H7 (cell line): ENCODE data around the gene NDUFB8. TPM values are rescaled to one million over a fixed set of nuclear protein-coding genes. Genes with fewer than 3 reads are reported as not detected.
A peak's percentile ranks its signal among the peaks of the same experiment; 100 is the strongest.
"Not testable (repeated sequence)": the region's sequence is repeated elsewhere in the genome, so short reads cannot be mapped to it uniquely, and the experiment has no call there.

Experiments used
- DNase-seq: peaks from one replicate; pipeline ENCODE4 v3.0.0; 2012
- H3K27me3 ChIP-seq: 2 replicates; pipeline ENCODE4 v1.6.0; 2011; ENCODE audit warnings: mild to moderate bottlenecking, low read length; ENCODE audit not compliant: control insufficient read depth, insufficient read depth
- H3K36me3 ChIP-seq: replicated peaks from 2 replicates; pipeline ENCODE4 v1.5.1; 2011; ENCODE audit warnings: low read length; ENCODE audit not compliant: control insufficient read depth, insufficient read depth
- H3K4me3 ChIP-seq: 2 replicates; pipeline ENCODE4 v1.5.1; 2011; ENCODE audit warnings: low read depth, mild to moderate bottlenecking, control low read depth, low read length, moderate library complexity; ENCODE audit not compliant: insufficient read depth
- total RNA-seq: library from RNA; depleted of rRNA; stranded (reverse); fragments of >200 nt; shearing (Covaris generic); gene quantifications from 2 replicates; pipeline ENCODE4 v1.2.3, GENCODE V29; 2014; rRNA removed

The NDUFB8 gene
- 206 and 222 TPM in 2 replicates for total RNA-seq

DNA sequence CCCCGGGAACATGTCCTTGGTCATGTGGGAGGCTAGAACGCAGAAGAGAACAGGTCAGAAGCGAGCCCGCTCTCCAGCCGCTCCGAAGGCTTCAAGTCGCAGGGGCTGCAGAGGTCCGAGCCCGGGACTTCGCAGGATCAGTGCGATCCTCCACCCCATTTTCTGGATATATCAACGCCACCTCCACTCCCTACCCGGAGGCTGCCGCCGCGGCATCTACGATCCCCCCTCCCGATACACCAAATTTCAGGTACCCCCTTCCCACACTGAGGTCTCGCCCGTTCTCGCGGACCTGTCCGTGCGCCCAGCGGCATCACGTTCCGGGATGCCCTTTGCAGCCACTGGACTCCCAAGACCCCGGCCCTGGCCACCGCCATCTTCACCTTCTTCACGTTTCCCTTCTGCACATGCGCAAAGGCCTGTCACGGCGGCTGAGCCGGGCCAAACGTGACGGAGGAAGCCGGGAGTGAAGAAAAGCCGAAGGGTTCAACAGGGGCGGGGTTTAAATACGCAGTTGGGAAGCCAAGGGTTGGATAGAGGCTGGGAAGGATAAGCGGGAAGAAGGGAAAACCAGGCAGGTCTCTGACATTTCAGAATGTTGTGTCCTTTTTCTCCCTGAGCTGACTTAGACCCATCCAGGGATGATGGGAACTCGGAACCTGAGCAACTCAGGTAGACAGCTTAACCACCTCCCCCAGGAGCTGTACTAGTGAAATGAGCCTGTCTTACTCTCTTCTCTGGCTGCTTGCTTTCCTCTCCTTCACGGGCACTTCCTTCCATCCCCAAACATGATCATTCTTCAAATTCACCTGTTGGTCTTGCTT, at the start of gene NDUFB8:
TSS of gene NDUFB8 (minus strand) at position 397 of the 824 bp plus-strand sequence. CDS start at position 377, 20 bp downstream.
- peaks cover 8% of the 10 kb centered on the region for H3K36me3 ChIP-seq
- peak within 1 kb of the TSS; percentile 93 for H3K4me3 ChIP-seq
- peak; percentile 86 for DNase-seq
- H3K27me3 ChIP-seq = no peaks in the 10 kb centered on the region

DNA sequence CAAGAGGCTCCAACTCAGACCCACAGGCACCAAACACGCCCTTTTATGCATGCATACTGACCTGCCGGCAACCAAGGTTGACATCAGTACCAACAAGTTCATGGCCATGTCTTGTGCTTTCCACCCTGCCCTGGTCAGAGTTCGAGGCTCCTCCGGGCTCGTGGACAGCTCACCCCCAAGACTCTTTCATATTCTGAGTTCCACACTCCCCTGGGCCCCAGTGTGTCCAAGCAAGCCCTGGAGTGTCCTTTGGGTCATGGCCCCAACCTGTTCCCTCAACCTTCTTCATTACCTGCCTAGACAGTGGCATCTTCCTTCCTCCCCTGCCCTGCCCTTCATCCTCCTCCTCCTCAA, 46.6 kb upstream of the NDUFB8 start:
- Histone ChIP-seq H3K36me3 (no peaks in the 10 kb centered on the region), H3K27me3 (no peaks in the 10 kb centered on the region), H3K4me3 (no peak overlapping the region)
- no peak for DNase-seq

DNA sequence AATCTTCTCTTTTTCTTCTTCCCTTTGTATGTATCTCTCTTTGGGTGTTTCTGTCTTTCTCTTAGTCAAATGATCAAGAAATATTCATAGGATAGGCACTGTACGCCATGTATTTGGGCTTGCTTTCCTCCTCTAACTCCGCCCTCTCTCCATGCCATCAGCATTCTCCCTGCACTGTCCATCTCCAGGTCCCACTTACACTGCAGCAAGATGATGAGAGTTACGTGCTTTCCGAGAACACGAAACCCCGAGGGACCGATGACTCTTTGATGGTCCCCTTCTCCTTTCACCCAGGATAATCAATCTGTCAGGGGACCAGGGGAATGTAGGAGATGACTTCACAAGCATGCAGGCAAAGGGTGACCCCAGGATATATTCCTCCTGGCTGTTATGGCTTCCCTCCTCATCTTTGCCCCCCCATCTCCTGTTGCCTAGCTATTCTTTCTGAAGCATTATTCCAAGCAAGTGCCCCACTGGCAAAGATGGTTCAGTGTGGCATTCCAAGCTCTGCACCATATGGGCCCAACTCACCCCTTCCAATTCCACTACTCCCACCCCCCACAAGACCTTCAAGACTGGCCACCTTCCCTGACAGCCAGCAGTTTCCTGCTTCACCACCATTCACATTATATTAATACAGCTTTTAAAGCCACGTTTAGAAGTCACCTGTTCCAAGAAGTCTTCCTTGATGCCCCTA, 46.1 kb upstream of the NDUFB8 start:
- DNase-seq = no peak
- H3K36me3 ChIP-seq = no peaks in the 10 kb centered on the region
- no peak overlapping the region for H3K4me3 ChIP-seq
- no peaks in the 10 kb centered on the region for H3K27me3 ChIP-seq

DNA sequence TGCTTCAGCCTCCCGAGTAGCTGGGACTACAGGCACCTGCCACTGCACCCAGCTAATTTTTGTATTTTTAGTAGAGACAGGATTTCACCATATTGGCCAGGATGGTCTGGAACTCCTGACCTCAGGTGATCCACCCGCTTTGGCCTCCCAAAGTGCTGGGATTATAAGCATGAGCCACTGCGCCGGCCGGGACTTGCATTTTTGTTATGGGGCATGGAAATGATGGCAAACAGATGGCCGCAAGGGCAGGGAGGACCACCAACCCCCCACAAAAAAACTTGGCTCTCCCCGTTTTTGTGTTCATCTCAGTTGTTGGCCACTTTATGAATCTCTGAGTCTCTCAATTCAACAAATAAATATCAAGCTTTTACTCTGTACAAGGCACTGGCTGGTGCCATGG, 45.5 kb upstream of the NDUFB8 start:
- H3K27me3 ChIP-seq, H3K36me3 ChIP-seq, H3K4me3 ChIP-seq, DNase-seq: not testable (repeated sequence)

DNA sequence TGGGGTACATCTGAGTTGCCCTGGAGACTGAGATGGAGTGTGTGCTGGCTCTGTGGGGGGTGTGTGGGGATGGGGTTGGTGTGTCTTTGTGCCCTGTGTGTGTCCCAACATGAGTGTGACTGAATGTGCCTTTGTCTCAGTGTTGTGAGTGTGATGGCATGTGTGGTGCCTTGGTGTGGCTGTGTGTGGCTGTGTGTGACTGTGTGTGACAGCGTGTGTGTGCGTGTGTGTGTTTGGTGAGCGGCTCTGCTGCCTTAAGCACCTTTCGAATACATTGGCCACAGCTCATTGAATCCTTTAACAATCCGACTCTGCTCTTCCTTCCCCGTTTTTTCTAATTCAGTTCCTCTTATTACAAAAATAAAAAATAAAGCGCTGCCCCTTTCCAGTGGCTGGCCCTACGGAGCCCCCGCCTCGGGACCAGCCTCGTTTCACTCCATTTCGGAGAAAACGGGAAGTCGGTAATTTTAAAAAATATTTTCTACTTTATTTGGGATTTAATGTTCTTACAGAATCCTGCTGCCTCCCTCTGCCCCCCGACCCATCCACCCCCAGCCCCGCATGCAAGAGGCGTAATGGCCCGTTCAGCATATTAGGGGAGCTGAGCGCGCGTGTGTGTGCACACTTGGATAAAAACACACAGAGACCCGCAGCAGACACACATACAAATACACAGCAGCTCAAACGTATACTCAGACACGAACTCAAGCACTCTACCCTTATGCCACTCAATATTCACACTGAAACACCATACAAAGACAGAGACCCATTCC, 41.6 kb upstream of the NDUFB8 start:
- DNase-seq = no peak

DNA sequence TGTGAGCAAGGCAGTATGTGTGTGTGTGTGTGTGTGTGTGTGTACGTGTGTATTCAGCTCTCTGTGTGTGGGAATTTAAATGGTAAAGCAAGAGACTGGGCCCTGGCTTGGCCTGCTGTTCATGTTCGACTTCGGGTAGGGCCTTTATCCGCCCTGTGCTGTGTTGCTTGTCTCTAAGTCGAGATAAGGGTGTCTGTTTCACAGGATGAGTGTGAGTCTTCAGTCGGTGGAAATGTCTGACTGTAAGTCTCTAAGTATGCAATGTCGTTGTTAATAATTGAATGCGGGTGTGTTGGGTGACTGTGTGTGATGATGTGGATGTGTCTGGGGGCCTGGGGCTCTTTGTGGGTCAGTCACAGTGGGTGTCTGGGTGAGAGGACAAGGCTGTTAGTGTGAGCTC, 40.8 kb upstream of the NDUFB8 start:
- Histone ChIP-seq H3K4me3 (no peak overlapping the region; the same call in 1 of the 2 replicates), H3K36me3 (no peaks in the 10 kb centered on the region), H3K27me3 (peaks cover 15% of the 10 kb centered on the region)
- DNase-seq = no peak

More for the DNA sequence above, 41.6 kb upstream of the NDUFB8 start:
- no peak overlapping the region for H3K4me3 ChIP-seq
- H3K36me3 ChIP-seq = no peaks in the 10 kb centered on the region
- peaks cover 11% of the 10 kb centered on the region for H3K27me3 ChIP-seq

DNA sequence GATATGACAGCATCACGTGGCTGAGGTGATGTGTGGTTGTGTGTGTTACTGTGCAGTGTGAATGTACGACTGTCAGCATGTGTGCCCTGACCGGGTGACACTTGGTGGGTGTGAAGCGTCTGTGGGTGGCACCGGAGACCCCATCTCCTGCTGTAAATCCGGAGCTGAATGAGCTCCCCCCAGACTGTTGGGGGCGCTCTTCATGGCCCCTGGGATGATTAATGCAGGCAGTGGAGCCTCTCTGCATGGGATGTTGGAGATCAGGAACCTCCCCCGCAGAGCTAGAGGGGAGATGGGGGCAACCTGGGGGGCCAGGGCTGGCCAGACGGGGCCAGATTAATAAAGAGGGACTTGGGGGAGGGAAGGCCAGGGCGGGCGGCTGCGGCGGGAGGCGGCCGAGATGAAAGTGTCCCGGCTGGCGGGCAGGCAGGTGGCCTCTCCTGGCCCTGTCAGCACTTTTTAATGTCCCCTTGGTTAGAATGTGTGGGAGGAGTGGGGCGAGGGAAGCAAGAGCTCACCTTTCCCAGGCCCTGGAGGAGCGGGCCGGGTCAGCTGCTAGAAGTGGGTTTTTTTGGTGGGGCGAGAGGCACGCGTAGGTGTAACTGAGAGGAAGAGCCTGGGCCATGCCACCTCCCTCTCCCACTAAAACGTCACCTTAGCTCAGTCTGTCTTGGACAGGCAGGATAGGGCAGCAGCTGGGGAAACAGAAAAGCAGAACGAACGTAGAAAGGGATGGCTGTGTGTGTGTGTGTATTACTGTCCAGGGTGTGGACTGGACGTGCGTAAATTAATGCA, 40.2 kb upstream of the NDUFB8 start:
- H3K4me3 ChIP-seq = peak overlapping the region; percentile 42; the same call in 1 of the 2 replicates
- H3K27me3 ChIP-seq = peaks cover 16% of the 10 kb centered on the region
- no peaks in the 10 kb centered on the region for H3K36me3 ChIP-seq
- DNase-seq = peak; percentile 89

DNA sequence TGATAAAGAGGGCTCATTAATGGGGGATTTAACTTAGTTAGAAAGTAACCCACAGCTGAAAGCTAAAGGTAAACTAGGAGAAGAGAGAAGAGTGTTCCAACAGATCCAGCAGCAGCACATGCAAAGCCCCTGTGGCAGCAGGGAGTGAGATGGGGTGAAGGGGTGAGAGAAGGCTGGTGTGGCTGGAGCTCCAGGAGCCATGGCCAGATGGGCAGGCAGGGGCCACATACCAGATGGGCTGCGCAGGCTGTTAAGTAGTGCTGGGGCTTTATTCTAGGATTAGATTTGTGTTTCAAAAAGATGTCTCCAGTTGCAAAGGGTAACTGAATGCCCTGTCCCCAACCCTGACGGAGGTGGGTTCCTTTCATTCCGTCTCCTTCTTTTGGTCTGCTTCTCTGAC, 39.2 kb upstream of the NDUFB8 start:
- H3K36me3 ChIP-seq = no peaks in the 10 kb centered on the region
- peaks cover 18% of the 10 kb centered on the region for H3K27me3 ChIP-seq
- no peak for DNase-seq
- H3K4me3 ChIP-seq = no peak overlapping the region

DNA sequence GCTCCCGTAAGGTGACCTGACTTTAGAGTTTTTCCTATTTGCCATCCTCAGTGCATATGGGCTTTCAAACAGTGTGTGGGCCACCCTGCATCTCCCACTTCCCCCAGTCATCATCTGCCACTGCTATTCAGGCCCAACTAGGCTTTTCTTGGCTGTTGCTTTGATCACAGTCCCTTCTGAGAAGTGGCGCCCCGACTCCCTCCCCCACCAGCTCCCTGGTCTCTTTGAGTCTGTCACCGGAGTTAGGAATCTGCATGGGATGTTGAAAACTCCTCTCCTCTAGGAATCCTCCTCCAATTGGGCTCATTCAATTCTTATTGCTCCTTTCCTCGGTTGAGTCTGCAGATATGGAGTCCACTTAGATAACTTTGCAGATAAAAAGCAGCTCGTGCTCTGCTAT, 38.2 kb upstream of the NDUFB8 start:
- DNase-seq = peak; percentile 43

DNA sequence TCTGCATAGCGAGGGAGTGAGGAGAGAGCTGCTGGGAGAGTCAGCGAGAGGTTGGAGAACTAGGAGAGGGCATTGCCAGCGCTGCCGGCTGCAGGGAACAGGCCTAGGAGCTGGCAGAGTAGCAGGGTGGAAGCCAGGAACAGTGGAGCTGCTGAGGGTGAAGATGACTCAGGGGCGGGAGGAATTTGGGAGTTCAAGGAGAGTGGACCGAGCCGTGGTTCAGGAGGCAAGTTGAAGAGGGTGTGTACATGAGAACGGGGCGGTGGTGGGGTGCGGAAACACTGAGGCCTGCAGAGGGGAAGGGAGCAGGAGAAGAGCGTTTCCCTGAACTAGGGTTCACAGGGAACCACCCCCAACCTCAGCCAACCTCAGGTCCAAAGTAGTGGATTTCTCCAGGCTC, 37.6 kb upstream of the NDUFB8 start:
- H3K4me3 ChIP-seq = no peak overlapping the region
- H3K36me3 ChIP-seq = no peaks in the 10 kb centered on the region
- peak; percentile 30 for DNase-seq
- peaks cover 28% of the 10 kb centered on the region for H3K27me3 ChIP-seq

More for the DNA sequence above, 38.2 kb upstream of the NDUFB8 start:
- H3K36me3 ChIP-seq = no peaks in the 10 kb centered on the region
- no peak overlapping the region for H3K4me3 ChIP-seq
- H3K27me3 ChIP-seq = peaks cover 22% of the 10 kb centered on the region

DNA sequence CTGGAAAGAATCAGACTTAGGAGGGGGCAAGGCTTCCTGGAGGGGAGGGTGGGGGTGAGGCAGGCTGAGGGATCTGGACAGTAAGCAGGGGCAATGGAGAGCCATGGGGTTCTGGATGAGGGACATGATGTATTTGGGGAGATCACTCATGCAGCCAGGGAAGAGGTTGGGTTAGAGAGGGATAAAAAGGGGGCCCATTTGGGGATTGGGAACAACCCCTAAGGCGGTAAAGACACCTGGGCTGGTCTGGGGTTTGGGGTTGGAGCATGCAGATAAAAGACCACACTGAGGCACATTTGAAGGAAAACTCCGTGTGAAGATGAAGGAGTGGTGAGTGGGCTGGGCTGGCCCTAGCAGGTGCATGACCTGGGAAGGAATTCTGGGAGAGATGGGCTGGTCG, 36.9 kb upstream of the NDUFB8 start:
- Histone ChIP-seq H3K4me3 (no peak overlapping the region), H3K36me3 (no peaks in the 10 kb centered on the region), H3K27me3 (peaks cover 30% of the 10 kb centered on the region)
- no peak for DNase-seq

DNA sequence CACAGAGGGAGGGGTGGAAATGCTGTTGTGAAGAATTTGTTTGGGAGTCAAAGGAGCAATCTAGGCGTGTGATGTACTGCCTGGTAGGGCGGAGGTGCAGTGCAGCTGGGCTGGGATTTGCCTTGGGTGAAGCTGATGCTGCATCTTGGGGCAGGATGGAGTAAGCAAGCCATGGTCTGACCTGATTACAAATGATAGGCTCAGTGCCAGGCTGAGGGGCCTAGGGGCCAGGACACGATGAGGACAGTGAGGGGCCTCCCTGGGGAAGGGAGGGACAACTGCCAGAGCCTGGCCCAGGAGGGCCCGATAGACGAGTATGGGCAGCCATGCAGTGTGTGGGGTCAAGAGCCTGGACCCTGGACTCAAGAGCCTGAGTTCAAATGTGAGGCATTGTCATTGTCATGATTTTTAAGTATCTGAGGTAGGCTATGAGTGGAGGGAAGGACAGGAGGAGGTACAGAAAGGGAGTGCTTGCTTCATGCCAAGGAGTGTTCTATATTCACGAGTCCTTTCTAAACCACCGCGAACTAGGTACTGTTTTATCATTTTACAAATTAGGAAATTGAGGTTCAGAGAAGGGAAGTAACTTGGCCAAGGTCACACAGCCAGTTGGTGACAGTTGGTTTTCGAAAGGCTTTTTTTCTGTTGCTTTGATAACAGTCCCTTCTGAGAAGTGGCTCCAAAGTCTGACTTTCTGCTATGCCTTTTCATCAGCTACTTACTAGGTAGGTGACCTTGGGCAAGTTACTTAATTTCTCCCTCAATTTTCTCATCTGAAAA, 35.7 kb upstream of the NDUFB8 start:
- H3K36me3 ChIP-seq = no peaks in the 10 kb centered on the region
- no peak for DNase-seq
- peaks cover 30% of the 10 kb centered on the region for H3K27me3 ChIP-seq
- H3K4me3 ChIP-seq = no peak overlapping the region

DNA sequence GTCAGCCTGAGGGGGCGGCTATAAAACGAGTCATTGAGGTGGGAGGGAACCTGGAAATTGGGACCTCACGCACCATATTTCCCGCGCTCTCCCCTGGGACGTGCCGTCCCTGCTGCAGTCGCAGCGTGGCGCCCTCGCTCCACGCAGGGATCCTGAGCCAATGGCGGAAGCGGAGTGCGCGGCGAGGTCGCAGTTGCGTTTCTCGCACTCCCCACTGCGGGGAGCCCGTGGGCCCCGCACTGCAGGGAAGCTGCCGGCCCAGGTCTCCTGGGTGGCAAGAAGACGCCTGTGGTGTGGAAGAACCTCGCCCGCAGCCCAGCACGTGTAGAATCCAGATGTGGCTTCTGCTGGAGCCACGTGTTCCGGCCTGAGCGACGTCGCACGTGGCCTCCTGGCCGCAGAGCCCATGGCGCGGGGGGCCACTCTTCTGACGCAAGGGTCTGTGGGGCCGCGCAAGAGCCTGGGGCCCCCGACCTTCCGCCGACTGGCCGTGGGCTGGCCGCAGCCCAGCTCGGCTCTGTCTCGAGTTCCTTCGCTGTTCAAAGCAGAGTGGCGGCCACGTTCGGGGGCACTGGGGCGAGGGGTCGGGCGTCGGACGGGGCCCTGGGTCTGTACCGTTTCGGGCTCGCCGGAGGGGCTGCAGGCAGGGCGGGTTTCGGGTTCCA, 32.5 kb upstream of the NDUFB8 start:
- H3K27me3 ChIP-seq = peaks cover 23% of the 10 kb centered on the region
- no peak overlapping the region for H3K4me3 ChIP-seq
- peaks cover 3% of the 10 kb centered on the region; the same call in 1 of the 2 replicates for H3K36me3 ChIP-seq
- DNase-seq = peak; percentile 89
